Measurements from ENCODE around the gene WAC.

DNA sequence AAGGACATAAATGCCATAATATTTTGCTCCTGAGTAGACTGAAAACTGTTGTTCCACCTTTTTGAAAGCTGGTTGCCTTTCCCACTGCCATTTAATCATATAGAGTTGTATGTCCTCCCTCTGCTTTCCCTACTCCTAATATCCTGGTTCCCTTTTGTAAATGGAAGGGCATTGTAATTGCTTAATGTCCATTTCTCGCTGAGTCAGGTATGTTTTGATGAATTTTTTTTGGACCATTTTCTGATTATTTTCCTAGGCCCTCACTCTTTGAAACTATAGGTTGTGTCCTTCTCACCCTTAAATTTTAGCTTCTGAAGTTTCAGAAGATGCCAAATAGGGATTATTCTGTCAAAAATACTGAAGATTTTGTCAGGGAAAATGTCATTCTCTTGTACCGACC lies 45.5 kb downstream of the WAC start:
- TF ChIP-seq, protein P1, sequence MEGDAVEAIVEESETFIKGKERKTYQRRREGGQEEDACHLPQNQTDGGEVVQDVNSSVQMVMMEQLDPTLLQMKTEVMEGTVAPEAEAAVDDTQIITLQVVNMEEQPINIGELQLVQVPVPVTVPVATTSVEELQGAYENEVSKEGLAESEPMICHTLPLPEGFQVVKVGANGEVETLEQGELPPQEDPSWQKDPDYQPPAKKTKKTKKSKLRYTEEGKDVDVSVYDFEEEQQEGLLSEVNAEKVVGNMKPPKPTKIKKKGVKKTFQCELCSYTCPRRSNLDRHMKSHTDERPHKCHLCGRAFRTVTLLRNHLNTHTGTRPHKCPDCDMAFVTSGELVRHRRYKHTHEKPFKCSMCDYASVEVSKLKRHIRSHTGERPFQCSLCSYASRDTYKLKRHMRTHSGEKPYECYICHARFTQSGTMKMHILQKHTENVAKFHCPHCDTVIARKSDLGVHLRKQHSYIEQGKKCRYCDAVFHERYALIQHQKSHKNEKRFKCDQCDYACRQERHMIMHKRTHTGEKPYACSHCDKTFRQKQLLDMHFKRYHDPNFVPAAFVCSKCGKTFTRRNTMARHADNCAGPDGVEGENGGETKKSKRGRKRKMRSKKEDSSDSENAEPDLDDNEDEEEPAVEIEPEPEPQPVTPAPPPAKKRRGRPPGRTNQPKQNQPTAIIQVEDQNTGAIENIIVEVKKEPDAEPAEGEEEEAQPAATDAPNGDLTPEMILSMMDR (IDR thresholded peaks at IDR 0.05), result no peak
- no peak for TF ChIP-seq POLR2A (IDR thresholded peaks at IDR 0.05)
